NCI-H2029 treated with DMSO at 0.1 percent for 48 hours (cell line): ENCODE data around the gene PRDX3.
"Not testable (repeated sequence)": the region's sequence is repeated elsewhere in the genome, so short reads cannot be mapped to it uniquely, and the experiment has no call there.

Experiments used
- DNase-seq: peaks from one replicate; lab custom pipeline; 2025; lab: John Stamatoyannopoulos, UW

Gene PRDX3

GRCh38 chr10:119165171-119166117 lies 13.2 kb downstream of the PRDX3 start, which contains the start of gene SFXN4:
SFXN4 (minus strand) TSS chr10:119165714; CDS start chr10:119165647, 67 bp downstream.
- DNase-seq: peak; percentile 6

GRCh38 chr10:119162452-119163092 lies 16.0 kb downstream of the PRDX3 start:
- no peak for DNase-seq

GRCh38 chr10:119161680-119162451 lies 16.7 kb downstream of the PRDX3 start:
- no peak for DNase-seq

GRCh38 chr10:119159332-119159731 lies 19.3 kb downstream of the PRDX3 start:
- no peak for DNase-seq

- no peak for DNase-seq
Observed at GRCh38 chr10:119153661-119154060, 25.0 kb downstream of the PRDX3 start.

- no peak for DNase-seq
Observed at GRCh38 chr10:119153041-119153440, 25.6 kb downstream of the PRDX3 start.

- DNase-seq: not testable (repeated sequence)
Observed at GRCh38 chr10:119151601-119152000, 27.0 kb downstream of the PRDX3 start.

- DNase-seq: no peak
Observed at GRCh38 chr10:119149729-119150128, 28.9 kb downstream of the PRDX3 start.

- no peak for DNase-seq
Observed at GRCh38 chr10:119149157-119149556, 29.5 kb downstream of the PRDX3 start.

- no peak for DNase-seq
Observed at GRCh38 chr10:119143657-119144056, 35.0 kb downstream of the PRDX3 start.

- DNase-seq: no peak
Observed at GRCh38 chr10:119140603-119141245, 37.9 kb downstream of the PRDX3 start.

- DNase-seq: no peak
Observed at GRCh38 chr10:119139464-119140067, 39.0 kb downstream of the PRDX3 start.

GRCh38 chr10:119138346-119139306 lies 40.0 kb downstream of the PRDX3 start:
- no peak for DNase-seq

- not testable (repeated sequence) for DNase-seq
Observed at GRCh38 chr10:119137878-119138277, 40.7 kb downstream of the PRDX3 start.

- DNase-seq: no peak
Observed at GRCh38 chr10:119136084-119136483, 42.5 kb downstream of the PRDX3 start.

- DNase-seq: no peak
Observed at GRCh38 chr10:119135513-119135881, 43.1 kb downstream of the PRDX3 start.

GRCh38 chr10:119133949-119134348 lies 44.7 kb downstream of the PRDX3 start:
- DNase-seq: no peak

GRCh38 chr10:119132521-119133345 lies 45.9 kb downstream of the PRDX3 start:
- DNase-seq: no peak

GRCh38 chr10:119131512-119132240 lies 46.9 kb downstream of the PRDX3 start:
- peak; percentile 37 for DNase-seq
